GM18870 (cell line): ENCODE data around the gene DPH6.

Source experiments
- ATAC-seq: cut with Tn5 transposase; IDR thresholded peaks from one replicate; pipeline ENCODE4 v1.9.1; 2021; ENCODE audit warnings: moderate library complexity; ENCODE audit not compliant: unreplicated experiment

The DPH6 gene

DNA sequence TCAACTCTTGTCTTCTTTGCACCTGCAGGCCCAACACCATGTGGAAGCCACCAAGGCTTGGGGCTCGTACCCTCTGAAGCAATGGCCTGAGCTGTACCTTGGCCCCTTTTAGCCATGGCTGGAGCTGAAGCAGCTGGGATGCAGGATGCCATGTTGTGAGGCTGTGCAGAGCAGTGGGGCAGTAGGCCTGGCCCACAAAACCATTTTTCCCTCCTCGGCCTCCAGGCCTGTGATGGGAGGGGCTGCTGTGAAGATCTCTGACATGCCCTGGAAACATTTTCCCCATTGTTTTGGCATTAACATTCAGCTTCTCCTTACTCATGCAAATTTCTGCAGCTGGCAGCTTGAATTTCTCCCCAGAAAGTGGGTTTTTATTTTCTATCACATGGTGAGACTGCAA, 58.5 kb downstream of the DPH6 start:
- no peak for ATAC-seq

DNA sequence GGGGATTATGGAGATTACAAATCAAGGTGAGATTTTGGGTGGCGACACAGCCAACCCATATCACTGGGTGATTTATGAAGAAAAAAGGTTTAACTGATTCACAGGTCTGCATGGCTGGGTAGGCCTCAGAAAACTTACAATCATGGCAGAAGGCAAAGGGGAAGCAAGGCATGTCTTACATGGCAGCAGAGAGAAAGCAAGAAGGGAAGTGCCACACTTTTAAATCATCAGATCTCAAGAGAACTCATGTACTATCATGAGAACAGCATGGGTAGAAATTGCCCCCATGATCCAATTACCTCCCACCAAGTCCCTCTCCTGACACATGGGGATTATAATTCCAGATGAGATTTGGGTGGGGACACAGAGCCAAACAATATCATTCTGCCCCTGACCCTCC, 59.7 kb downstream of the DPH6 start:
- no peak for ATAC-seq

DNA sequence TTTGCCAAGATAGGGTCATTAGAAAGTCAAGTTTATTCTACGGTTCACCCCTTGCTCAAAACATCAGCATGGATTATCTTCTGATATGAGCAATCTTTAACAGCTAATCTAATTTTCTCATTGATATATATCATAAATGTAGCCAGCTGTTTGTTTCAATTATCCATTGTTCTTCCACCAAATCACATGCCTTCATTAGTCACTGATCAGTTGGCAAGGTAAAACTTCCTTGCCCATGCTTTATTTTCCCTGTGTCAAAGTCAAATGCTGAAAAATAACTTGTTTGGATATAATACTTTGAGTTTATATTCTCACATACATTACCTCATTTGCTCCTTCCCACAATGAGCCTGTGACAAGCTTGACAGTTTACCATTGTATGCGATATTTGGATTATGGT, 60.6 kb downstream of the DPH6 start:
- no peak for ATAC-seq

DNA sequence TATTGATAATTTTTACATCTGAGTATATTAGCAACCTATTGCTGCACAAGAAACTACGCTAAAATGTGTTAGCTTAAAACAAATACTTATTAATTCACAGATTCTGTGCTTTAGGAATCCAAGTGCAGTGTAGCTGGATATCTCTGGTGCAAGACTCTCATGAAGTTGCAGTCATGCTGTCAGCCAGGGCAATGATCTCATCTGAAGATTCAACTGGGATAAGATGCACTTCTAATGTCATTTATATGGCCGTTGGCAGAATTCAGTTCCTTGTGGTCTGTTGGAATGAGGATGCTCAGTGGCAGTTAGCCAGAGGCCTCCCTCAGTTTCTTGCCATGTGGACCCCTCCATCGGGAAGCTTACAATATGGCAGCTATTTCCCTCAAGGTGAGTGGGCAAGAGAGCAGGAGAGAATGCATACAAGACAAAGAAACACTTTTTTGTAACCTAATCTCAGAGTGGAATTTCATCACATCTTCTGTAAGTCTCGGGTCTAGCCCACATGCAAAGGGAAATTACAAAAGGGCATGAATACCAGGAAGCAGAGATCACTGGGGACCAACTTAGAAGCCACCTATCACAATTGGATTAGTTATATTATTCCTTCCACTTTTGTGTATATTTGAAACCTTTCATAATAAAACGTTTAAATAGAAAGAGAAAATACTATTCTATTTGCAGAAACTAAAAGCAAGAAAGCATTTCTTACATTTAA, 61.6 kb downstream of the DPH6 start:
- ATAC-seq = no peak

DNA sequence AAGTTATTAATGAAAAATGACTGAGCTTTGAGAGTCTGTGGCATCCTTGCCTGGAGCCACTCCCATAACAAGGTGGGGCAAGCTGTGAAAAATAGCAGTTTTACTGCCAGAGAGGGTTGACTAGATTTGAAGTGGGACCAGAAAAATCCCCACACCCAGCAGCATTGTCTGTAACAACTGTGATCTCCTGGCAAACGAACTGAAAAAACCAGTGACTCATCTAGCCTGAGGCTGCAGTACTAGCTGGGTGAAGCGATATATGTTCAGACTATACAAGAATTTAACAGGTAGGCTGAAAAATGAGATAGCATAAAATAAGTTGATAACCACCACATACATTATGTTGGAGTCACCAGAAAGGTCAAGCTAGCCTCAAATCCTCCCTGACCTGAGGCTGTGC, 64.0 kb downstream of the DPH6 start:
- ATAC-seq = no peak

DNA sequence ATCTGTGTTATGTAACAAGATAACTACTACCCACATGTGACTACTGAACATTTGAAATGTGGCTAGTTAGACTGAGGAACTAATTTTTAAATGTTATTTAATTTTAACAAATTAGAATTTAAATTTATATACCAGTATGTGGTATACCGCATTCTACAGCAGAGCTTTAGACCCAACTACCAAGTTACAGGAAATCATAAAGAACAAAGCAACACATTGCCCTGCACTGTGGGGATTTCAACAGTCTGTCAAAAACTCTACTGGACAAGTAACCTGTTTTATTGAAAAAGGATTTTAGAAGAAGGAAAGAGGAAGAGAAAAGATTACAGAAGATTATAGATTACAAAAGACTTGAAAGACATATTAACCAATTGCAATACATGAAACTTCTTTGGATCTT, 64.9 kb downstream of the DPH6 start:
- ATAC-seq = no peak

DNA sequence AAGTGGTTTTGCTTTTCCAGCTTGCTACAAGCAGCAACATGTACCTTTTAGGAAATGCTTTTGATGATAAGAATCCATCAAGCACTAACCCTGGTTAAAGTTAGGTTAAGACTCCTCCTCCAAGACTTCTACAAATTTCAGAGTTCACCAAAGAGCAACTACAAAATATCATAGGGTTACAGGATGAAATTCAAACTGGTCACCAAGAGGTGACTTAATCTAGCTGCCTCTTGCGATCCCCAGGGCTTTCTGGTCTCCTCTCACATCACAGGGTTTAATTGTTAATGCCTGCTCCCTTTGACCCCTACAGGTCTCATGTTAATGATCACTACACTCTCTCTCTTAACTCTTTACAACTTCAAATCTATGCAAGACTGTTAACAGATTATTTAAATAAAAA, 66.5 kb downstream of the DPH6 start:
- no peak for ATAC-seq

DNA sequence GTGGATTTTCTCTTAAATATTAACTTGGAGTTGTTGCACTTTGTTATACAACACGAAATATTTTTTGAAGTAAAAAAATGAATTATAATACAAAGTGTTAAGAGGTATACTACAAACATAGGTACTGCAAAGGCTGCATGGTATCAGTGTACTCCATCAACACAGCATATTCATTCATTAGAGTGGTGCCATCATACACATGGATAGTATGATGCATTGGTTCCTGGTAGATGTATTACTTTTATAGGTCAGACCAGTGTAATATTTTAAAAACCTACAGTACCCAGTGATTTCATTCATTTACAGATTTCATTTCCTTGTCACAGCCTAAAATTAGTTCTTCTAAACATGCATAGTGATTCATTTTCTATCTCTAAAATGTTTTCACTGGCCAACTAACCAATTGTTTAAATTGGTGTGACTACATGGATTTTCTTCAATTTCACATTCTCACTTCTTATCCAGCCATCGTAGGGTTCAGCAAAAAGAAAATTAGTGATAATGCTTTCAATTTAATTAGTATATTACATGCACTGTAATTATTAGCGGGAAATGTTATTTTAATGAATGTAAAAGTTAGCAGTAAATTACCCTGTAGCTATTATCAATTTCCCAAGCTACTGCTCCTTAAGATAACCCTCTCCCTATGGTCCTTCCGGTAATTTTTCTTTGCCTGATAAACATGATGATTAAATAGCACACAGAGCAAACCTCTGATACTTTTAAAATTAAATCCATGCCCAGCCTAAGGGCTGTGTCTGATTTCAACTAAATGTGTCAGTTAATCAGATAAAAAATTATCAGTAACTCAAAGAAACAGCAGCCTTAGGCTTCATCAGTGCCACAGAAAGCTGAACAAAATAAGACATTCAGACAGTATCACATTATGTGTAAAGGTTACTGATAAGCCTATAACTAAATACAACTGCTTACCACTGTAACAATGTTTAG, 68.4 kb downstream of the DPH6 start:
- no peak for ATAC-seq

DNA sequence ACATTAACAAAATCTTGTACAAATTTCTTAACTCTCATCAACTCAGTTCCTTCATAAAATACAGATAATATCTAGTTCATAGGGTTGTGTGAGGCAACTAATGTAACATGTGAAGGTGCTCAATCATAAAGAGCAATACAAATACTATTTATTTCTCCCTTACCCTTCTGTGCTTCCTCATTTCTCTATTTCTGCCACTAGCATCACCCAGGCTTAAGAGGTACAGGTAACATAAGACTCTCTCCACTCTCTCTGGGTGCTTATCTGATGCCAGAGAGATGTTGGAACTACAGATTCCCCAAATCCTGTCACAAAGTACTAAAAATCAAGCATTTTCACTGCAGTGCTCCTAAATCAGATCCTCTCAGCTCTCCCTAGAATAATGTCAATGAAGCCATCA, 74.9 kb downstream of the DPH6 start:
- ATAC-seq = no peak

DNA sequence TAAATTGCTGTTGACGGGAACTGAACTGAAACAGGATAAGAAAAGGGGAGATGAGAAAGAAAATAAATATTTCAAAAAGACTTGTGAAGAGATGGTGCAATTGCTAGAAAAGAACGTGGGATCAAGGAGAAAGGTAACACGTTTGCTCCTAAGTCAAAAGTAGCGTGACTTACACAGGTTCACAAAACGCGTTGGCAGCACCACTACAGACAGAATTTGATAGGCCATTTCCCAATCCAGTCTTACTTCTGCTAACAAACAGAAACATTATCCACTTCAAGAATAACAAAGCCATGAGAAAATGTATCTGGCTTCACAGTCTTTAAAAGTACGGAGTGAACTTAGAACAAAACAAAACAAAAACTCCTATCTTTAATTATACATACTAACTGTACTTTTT, 75.5 kb downstream of the DPH6 start:
- no peak for ATAC-seq

DNA sequence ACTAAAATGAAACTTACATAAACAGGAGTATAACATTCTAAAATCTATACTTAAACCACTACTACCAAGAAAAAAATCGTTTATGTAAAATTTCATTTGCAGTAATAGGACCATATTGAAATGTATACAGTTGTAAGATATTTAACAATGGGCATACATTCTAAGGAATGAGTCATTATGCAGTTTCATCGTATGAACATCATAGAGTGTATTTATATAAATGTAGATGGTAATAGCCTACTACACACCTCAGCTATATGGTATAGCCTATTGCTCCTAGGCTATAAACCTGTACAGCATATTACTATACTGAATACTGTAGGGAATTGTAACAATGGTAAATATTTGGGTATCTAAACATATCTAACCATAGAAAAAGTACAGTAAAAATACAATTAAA, 79.5 kb downstream of the DPH6 start:
- no peak for ATAC-seq

DNA sequence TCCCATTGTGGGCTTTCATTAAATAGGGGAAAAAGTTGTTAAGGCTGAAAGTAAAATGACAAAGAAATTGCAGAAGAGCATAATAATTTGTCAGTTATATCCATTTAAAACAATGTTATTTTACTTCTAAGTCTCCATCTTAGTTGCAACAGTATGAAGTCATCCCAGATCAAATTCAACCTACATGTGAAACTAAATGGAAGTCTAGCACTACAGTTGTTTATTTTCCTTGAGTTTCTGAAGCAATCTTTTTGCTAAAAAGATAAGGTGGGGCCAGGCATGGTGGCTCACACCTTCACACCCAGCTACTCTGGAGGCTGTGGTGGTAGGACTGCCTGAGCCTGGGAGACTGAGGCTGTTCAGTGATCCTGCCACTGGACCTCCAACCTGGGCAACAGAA, 80.2 kb downstream of the DPH6 start:
- ATAC-seq = no peak

DNA sequence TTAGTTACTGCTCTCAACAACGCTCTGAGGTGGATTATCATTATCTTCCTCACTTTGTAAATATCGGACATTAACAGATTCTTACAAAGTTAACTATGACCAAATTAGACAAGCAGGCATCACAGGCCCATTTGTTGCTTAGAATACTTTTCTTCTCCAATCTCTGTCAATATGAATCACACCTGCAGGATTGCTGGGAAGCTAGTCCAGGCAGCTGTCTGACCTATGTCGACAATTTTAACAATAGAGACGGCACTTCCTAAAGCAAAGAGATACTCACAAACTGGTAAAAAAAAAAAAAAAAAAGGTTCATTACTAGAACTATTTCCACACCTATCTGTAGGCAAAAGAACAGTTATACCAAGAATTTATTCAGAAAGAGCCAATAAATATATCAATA, 85.3 kb downstream of the DPH6 start:
- ATAC-seq = no peak

DNA sequence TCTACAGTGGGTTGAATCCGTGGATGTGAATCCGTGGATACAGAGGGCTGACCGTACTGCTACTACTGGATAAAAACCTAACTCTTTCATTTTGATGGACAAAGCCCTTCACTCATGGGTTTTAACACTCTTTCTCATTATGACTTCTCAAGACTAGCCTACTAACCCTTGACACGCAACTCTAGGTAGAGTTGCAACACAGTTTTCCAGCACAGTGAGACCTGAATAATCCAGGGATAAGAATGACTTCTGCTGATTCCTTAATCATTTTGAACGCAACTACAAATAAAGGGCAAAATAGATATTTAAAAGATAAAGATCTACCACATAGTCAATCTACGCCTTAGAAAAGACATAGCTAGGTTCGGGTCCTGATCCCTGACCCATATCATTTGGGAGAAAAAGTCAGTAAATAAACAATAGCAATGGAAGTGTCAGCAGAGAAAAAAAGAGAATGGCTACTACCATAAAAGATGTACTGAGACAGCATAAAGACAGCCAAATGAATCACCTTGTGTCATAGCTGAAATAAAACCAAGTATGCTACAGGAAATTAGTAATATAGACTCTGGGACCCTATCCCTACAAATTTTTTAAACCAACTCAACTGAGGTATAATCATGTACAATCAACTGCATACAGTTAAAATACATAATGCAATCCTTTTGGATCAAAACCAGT, 87.6 kb downstream of the DPH6 start:
- no peak for ATAC-seq

DNA sequence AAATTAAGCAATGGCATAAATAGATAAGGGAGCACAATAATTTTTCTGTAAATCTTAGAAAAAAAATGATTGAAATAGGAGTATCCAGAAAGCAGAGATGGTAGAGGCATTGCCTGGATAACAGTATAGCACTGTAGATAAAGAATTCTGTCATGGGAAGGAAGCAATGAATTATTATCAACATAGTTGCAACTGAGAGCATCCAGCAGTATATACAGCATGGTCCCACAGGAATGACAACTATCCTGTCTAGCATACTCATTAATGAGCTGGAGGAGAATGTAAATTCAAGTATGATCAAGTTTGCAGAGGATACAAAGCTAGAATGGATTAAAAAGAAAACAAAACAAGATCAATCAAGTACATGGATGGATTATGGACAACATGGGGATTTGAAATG, 90.8 kb downstream of the DPH6 start:
- no peak for ATAC-seq

DNA sequence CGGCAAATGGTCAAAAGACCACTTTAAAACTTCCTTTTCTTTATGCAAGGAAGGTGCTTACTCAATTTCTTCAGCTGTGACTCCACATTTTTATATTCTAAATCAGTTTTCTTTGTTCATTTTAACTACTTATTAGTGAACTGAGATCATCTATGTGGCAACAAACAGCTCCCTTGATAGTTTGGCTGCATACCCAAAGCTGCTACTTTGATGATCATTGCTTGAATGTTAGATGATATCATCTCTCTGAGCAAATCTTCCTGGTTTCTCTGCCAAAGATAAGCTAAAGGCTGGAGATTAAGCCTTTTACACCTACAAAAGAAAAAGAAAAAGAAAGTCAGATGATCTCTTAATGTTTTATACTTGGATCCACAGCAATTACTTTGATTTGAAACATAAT, 95.5 kb downstream of the DPH6 start:
- no peak for ATAC-seq

DNA sequence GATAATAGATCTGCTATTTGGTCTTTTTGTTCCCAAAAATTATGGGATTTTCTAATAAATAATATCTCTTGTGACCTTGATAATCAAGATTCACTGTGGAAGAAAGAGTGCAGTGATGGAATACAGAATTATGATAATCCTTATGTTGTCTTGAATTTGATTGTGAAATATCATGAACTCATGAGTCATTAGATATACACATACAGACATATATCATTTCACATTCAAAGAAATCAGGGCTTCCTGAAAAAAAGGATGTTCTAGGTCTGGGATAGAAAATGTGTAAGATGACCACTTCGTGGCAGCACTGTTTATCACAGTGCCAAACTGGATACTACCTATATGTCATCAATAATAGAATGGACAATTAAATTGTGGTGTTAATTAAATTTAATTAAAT, 97.7 kb downstream of the DPH6 start:
- ATAC-seq = no peak

DNA sequence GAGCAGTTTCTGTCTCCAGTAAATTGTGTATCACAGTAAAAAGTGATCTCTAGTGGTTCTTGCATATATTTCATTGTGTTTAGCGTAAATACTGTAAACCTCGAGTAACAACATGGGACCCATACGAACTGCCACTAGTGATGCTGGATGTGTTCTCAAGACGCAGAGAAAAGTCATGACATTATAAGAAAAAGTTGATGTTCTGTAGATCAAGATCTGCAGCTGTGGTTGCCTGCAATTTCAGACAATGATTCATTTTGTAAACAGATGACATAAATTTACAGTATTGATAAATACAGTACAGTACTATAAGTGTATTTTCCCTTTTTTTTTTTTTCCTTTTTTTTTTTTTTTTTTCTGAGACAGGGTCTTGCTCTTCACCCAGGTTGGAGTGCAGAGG, 100.1 kb downstream of the DPH6 start:
- ATAC-seq = no peak

DNA sequence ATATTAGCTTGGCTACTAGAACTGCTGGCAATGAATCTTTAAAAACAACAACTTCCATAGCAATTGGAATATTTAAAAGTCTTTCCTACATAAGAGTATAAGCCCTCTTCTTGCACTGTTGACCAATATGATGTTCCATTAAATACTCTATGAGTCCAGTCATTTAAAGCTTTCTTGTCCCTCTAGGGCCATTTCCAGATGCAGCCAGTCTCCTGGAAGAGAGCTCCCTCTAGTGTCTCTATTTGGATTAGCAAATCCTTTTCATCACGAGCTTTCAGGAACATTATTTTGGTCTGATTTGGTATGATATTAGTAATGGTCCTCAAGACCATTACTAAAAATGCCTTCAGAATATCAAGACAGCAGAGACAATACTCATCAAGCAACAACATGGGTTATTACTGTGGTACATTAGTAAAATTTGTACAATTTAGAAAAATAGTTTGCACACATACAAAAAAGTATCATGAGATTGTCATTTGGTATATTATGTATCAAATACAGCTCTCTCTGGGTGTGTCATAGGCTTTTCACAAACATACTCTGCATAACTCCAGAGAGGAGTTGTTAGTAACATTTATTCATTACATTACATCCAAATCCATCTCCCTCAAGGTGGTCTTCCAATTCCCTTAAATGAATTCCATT, 101.3 kb downstream of the DPH6 start:
- ATAC-seq = no peak

DNA sequence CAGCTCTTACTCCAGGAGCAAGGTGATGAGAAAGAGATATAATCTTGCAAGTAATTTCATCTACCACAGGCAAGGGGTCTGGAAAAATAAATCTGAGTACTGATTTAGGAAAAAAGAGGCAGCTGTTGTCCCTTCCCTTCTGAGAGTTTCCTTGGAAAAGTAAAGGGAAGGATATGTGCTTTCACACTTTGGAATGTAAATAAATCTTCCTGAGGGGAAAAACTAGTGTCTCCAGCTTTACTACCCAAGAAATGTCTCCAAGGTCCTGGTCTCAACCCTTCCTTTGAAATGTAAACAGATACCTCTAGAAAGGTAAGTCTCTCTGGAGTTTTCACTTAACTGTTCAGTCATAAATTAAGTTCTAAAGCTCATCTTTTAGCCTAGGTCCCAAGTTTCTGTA, 102.6 kb downstream of the DPH6 start:
- ATAC-seq = no peak

DNA sequence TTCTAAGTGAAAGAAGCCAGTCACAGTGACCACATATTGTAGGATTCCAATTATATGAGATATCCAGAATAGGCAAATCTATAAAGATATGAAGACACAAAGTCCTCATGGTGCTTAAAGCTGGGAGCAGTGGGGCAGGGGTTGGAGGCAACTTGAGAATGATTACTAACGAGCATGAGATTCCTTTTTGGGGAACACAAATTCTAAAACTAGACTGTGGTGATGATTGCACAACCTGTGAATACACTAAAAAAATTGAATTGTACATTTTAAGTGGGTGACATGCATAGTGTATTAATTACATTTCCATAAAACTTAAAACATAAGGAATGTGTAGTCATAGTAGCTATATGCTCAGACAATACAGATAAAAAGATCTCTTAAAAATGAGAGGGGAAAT, 103.2 kb downstream of the DPH6 start:
- no peak for ATAC-seq
